ENCODE results near the gene XIRP1.
"Not testable (repeated sequence)": the region's sequence is repeated elsewhere in the genome, so short reads cannot be mapped to it uniquely, and the experiment has no call there.

XIRP1 gene

GRCh38 chr3:39192490-39193092 is at the start of gene XIRP1:
XIRP1 (minus strand) TSS chr3:39192595; CDS start chr3:39189445, 3,150 bp downstream.
- DNase-seq = no peak

GRCh38 chr3:39241561-39241960 is 49.2 kb upstream of the XIRP1 start:
- no peak for DNase-seq

GRCh38 chr3:39237027-39237426 is 44.6 kb upstream of the XIRP1 start:
- DNase-seq = no peak

GRCh38 chr3:39234651-39235050 is 42.3 kb upstream of the XIRP1 start:
- no peak for DNase-seq

- DNase-seq = no peak
Measured at GRCh38 chr3:39232859-39233258, 40.5 kb upstream of the XIRP1 start.

GRCh38 chr3:39230453-39230852 is 38.1 kb upstream of the XIRP1 start:
- no peak for DNase-seq

- no peak for DNase-seq
Measured at GRCh38 chr3:39228496-39228895, 36.1 kb upstream of the XIRP1 start.

- DNase-seq = not testable (repeated sequence)
Measured at GRCh38 chr3:39227596-39227995, 35.2 kb upstream of the XIRP1 start.

- DNase-seq = no peak
Measured at GRCh38 chr3:39226106-39226741, 33.8 kb upstream of the XIRP1 start.

- DNase-seq = no peak
Measured at GRCh38 chr3:39224288-39224687, 31.9 kb upstream of the XIRP1 start.

GRCh38 chr3:39222939-39223338 is 30.5 kb upstream of the XIRP1 start:
- no peak for DNase-seq

GRCh38 chr3:39222462-39222861 is 30.1 kb upstream of the XIRP1 start:
- no peak for DNase-seq

GRCh38 chr3:39221141-39221530 is 28.7 kb upstream of the XIRP1 start:
- no peak for DNase-seq

GRCh38 chr3:39220407-39221140 is 28.2 kb upstream of the XIRP1 start:
- no peak for DNase-seq

- no peak for DNase-seq
Measured at GRCh38 chr3:39219702-39220101, 27.3 kb upstream of the XIRP1 start.

GRCh38 chr3:39216176-39216790 is 23.9 kb upstream of the XIRP1 start:
- DNase-seq = no peak

- no peak for DNase-seq
Measured at GRCh38 chr3:39213613-39214012, 21.2 kb upstream of the XIRP1 start.

GRCh38 chr3:39212665-39213064 is 20.3 kb upstream of the XIRP1 start:
- no peak for DNase-seq

- no peak for DNase-seq
Measured at GRCh38 chr3:39211332-39212130, 19.1 kb upstream of the XIRP1 start.

- no peak for DNase-seq
Measured at GRCh38 chr3:39210078-39210477, 17.7 kb upstream of the XIRP1 start.

- DNase-seq = no peak
Measured at GRCh38 chr3:39209329-39209970, 17.1 kb upstream of the XIRP1 start.

GRCh38 chr3:39208463-39209055 is 16.2 kb upstream of the XIRP1 start:
- no peak for DNase-seq

All from DMS153 (cell line).